ENCODE measurements around the gene CLTC.

CLTC gene

GRCh38 chr17:59684967-59685366, 65.3 kb downstream of the CLTC start:
- DNase-seq = no peak

- DNase-seq = no peak
Measured at GRCh38 chr17:59688008-59688407, 68.3 kb downstream of the CLTC start.

DNA sequence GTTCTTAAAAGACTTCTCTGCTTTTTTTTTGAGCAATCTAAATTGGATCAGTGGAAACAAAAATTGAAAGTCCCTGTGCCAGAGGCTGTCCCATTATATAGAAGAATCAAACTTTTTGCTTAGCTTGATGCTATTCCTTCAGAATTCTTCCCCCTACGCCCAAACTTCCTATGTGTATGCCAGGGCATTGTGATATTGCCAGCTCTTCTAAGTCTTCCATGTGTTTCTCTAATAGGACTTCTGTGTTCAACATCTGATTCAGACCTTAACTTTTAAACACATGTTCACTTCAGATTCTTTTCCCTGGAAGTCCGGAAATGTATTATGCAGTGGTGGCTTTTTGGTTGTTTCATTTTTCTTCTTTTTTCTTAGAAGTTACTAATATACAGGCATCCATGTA, 68.8 kb downstream of the CLTC start:
- DNase-seq = no peak

DNA sequence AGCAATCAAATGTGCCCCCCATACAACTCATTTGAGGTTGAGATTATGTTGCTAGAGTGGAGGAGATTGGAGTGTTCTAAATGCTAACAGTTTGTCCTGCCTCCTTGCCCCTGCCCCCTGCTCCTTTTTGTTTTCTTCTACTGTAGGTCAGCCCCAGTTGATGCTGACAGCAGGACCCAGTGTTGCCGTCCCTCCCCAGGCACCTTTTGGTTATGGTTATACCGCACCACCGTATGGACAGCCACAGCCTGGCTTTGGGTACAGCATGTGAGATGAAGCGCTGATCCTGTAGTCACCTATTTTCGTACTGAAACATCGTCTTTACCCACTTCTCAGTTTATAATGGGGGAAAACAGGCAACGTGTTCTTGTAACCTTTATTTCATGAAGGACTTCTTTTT, 73.9 kb downstream of the CLTC start:
- no peak for DNase-seq

DNA sequence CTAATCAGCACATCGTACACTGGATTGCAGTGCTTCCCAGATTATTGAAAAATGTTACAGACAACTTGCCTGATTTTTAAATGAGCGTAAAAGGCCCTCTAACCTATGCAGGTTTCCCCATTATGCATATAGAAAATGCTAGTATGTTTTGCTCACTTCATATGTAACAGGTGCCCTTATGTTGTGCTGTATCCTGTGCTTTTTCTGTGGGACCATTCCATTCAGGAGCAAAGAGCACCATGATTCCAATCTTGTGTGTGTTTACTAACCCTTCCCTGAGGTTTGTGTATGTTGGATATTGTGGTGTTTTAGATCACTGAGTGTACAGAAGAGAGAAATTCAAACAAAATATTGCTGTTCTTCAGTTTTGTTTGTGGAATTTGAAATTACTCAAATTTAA, 74.6 kb downstream of the CLTC start:
- DNase-seq = no peak

DNA sequence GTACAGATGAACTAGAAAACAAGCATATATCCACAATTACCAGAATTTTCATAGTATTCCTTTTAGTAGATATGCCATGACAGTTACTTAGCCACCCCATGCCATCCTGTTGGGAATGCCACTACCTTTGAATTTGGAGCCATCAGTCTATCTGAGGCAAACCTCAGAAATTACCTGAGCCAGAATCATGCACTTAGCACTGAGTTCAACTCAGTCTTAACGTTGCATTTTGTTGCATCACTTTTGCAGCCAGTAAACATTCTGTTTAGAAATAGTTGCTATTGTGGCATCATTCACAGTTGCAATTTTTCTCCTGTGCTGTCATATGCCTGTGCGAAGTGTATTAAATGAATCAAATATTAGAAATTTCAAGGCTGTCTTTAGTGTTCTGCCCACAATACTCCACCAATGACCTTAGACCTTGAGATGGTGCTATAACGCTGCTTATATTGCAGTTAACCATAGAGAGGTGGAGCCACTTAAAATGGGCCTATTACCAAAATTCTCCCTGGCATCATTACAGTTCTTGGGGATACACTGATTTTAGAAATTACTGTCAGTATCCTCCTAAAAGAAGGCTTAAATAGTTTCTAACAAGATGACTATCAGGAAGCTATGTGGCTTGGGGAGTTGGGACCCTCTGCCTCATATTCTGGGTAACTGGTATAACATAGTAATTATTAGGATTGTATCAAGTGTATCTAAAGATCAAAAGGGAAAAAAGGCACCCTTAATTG, 76.4 kb downstream of the CLTC start:
- DNase-seq = no peak

DNA sequence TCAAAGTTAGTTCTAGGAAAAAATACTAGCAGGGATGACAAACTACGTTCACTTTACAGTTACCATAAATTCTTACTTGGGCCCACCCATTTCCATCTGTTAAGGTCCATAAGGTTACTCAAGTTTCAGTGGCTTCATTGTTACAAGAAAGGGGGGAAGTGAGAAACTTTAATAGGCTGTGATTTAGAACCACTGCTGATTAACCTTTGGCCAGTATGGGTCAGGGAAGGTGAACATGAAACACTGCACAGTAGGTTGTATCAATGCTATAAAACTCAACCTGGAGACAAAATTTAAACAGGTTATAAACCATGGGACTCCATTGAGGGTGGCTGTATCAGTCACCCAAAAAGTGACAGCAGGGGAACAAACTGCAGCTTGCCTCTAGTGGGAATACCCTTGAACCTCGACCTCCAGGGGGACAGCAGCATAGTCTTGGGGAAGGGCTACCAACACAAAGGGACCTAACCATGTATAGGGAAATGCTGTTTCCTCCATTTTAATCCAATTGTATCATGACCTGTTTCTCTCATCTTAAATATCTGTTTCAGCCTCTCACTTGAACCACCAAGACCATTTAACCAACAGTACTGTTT, 77.1 kb downstream of the CLTC start:
- DNase-seq = no peak

DNA sequence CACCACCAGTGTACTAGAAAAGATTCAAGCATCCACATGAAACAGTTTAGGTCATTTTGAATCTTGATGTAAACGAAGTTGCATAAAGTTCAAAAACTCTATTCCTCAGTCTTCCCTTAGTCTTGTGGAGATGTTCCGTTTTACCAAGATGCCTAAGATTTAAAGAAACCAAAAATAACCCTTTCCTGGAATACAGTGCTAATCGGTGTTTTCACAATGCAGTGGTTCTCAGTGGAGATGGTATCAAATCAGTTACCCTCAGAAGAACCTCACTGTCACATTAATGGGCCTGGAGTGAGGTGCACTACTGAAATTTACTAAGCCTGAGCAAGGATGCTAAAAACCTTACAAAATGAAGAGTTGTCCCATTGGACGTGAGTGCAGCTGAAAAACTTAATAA, 78.4 kb downstream of the CLTC start:
- DNase-seq = no peak

DNA sequence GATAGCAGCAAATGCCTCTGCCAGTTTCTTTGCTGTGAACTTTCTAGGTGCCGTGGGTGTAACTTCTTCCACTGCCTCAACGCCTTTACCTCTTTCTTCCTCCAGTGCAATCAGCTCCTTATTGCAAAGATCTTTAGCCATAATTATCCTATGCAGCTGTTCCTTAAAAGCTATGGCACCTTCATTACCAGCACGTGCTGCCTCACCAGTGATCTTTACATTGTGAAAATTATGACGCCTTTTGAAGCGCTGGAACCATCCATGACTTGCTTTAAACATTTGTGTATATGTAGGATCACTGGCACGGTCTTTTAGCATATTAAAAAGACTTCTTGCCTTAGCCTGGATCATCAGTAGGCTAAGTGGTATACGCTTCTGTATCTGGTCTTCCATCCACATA, 79.5 kb downstream of the CLTC start:
- DNase-seq = no peak

DNA sequence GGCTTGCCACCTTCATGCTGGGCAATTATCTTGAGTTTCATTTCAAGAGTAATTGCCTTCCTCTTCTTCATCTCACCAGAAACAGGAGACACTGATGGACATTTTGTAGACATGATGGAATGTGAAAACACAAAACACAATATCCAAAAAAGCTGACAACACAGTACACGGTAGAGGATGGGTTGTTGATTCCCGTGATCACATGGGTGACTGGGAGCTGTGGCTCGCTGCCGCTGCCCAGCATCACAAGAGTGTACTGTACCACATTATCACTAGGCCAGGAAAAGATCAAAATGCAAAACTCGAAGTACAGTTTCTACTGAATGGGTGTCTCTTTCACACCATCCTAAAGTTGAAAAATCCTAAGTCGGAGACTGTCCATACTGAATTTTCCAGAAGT, 80.1 kb downstream of the CLTC start:
- no peak for DNase-seq

GRCh38 chr17:59702304-59702703, 82.6 kb downstream of the CLTC start:
- no peak for DNase-seq

DNA sequence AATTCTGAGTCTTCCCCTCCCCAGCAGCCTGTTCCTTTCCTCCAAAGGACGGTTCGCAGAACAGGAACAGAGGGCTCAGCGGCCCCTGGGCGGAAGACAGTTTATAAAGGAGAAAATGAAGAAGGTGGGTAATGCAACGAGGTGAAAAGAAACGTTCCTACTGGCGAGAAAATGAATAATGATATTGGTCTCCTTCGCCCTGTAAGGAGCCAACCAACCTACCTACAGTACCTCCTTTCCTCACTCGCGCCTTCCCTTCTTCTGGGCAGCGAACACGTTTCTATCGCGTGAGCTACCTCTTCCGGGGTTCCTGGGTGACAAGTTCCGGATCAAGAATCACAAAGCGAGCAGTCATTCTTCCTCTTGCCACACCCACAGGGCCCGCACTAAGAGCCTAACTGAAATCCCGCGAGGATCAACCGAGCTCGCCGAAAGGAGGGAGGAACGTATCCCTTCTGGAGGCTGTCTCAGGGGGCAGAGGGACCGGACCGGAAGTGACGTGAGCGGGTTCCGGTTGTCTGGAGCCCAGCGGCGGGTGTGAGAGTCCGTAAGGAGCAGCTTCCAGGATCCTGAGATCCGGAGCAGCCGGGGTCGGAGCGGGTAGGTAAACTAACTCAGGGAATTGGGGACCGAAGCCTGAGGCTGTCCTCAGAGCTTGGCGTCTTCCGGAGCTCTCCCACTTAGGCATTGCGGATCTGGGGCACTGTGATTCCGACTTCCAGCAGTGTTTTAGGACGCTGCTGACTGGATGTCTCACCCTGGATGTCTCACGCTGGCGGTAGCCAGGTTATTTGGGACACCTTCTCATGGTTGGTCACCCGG, 87.7 kb downstream of the CLTC start, which contains the start of the genes PTRH2 and VMP1:
TSS of gene PTRH2 (minus strand) at position 282 of the 822 bp plus-strand sequence. CDS start 9,452 bp downstream, outside the sequence.
TSS of gene VMP1 (plus strand) at position 506 of the 822 bp plus-strand sequence. CDS start 23,793 bp downstream, outside the sequence.
- peak; percentile 100 for DNase-seq

- peak in 1 of 2 experiments; percentile 39 for DNase-seq
Measured at GRCh38 chr17:59707971-59708430, 88.3 kb downstream of the CLTC start.

DNA sequence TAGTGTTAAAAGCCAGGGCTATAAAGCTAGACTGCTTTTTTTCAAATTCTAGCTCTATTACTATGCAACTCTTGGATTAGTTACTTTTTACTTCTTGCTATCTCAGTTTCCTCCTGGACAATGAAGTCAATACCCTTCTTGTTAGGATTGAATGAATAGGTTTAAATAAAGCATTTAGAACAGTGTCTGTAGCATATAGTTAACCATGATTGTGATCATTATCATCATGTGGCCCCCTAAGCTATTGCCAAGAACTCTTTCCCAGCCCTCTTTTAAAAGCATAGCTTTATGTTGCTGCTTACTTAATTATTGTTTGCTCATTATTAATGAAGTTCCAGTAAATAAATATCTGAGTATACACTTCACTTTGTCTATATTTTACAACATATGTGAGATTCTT, 92.2 kb downstream of the CLTC start:
- no peak for DNase-seq

GRCh38 chr17:59712862-59713261, 93.2 kb downstream of the CLTC start:
- DNase-seq = no peak

DNA sequence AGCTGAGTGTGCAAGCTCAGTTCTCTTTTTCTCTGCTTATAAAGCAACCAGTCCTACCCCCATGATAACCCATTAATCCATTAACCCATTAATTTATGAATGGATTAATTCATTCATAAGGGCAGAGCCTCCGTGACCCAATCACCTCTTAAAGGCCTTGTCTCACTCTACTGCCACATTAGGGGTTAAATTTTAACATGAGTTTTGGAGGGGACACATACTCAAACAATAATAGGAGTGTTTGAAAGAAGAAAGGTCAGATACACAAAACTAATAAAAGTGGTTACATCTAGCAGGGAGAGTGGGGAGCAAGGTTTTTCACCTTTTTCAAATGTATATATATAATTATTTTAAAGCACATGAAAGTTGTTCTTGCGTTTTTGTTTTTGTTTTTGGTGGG, 94.6 kb downstream of the CLTC start:
- DNase-seq = no peak

GRCh38 chr17:59716427-59716826, 96.7 kb downstream of the CLTC start:
- no peak for DNase-seq

DNA sequence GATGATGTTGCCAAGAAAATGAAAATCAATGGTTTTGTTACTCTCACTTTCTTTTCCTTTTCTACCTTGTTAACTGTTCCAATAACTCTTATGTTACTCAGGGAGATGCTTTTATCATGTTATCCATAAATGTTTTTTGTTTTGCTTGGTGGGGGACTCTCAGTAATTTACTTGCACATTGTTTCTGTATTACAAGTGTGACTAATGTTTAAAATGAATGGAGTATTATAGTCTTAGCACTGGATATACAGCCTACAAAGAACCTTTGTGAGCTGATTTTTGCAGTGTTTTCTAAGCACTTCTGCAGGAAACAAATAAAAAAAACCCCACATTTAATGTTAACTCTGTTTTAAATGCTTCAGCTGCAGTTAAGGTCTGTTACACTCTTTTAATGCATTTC, 99.8 kb downstream of the CLTC start:
- DNase-seq = no peak

DNA sequence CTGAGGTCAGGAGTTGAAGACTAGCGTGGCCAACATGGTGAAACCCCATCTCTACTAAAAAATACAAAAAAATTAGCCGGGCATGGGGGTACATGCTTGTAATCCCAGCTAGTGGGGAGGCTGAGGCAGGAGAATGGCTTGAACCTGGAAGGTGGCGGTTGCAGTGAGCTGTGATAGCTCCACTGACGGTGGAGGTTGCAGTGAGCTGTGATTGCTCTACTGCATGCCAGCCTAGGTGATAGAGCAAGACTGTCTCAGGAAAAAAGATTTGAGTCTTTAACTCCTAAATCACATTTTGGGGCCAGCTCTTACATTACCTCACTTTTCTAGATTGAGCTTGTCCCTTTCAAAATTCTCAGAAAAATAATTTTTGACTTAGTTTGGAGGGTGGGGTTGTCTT, 102.9 kb downstream of the CLTC start:
- DNase-seq = no peak

GRCh38 chr17:59723041-59723440, 103.3 kb downstream of the CLTC start:
- no peak for DNase-seq

DNA sequence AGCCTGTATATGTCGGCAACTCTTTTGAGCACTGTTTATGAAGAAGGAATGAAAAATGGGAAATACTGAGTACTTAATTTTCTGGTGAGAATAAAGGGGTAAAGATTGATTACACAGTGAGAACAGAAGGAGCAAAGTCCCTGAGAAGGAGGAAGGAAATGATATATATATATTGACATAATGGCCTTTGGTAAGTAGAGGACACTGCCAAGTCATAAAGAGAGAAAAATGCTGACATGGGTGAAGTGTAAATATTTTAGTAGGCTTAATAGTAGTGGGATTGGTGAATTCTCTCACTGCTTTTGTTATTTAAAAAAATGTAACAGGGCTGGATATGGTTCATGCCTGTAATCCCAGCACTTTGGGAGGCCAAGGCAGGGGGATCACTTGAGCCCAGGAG, 103.9 kb downstream of the CLTC start:
- DNase-seq = no peak

GRCh38 chr17:59725691-59726090, 106.0 kb downstream of the CLTC start:
- DNase-seq = no peak

DNA sequence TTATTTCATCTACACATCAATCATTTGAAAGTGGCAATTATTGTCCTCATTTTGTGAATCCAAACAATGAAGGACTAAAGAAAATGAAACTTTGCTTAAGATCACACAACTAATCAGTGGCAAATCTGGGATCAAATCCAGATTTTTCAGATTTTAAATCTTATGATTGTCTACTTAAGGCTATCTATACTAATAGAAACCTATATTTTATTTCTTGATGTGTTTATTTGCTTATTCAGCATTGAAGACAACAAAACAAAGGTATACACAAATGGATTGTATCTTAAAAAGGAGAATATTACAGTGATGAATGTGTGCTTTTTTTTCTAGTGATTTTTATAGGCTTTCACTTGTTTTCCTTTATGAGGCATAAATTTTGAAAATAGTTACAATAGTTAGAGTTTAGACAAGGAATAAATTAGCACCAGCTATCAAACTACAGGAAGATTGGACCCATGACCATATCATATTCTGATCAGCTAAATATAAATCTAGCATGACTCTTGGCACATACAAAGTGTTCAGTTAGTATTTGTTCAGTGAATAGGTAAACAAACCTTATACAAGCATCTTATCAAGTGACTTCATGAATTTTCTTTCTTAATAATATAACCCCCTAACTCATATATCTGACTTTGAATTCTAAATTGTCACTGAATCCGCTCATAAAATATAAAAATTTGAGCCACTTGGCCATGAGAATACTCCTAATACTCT, 108.3 kb downstream of the CLTC start:
- DNase-seq = no peak

Measured in NCI-H524 (cell line).